A673 (cell line): ENCODE data around the gene CTU1. TPM values are rescaled to one million over a fixed set of nuclear protein-coding genes. Genes with fewer than 3 reads are reported as not detected.

Source experiments
- BruUV-seq: library from RNA; stranded (reverse); fragments of 400-500 nt; replicated peaks from 2 replicates; lab custom pipeline; 2021; lab: Mats Ljungman, UMichigan
- CTCF ChIA-PET: fragments of 300-600 bp; sonication (Branson Sonifier 250); formaldehyde crosslinking; loops from one replicate; lab custom pipeline; 2022; ENCODE audit warnings: antibody characterized with exemption; lab: Charles Lee
- POLR2A ChIA-PET: fragments of 300-600 bp; sonication (Branson Sonifier 250); formaldehyde crosslinking; loops from one replicate; lab custom pipeline; 2022; ENCODE audit warnings: antibody characterized with exemption; ENCODE audit not compliant: low non-redundant PET; lab: Charles Lee
- DNase-seq: peaks from one replicate; pipeline ENCODE4 v3.0.0-alpha.2; 2015; ENCODE audit warnings: low spot score
- H3K27ac ChIP-seq: fragments of 200-600 bp; sonication (generic); 2 replicates; pipeline ENCODE4 v1.5.1; 2016; ENCODE audit warnings: mixed run types, low read depth, mild to moderate bottlenecking, mixed read lengths, antibody characterized with exemption, low read length; ENCODE audit not compliant: poor library complexity, severe bottlenecking
- H3K27me3 ChIP-seq: fragments of 200-600 bp; sonication (generic); replicated peaks from 2 replicates; pipeline ENCODE4 v1.6.1; 2017; ENCODE audit warnings: mixed run types, low read depth, mild to moderate bottlenecking, mixed read lengths, antibody characterized with exemption, low read length; ENCODE audit not compliant: insufficient read depth, poor library complexity
- H3K36me3 ChIP-seq: fragments of 200-600 bp; sonication (generic); 2 replicates; pipeline ENCODE4 v1.6.1; 2016; ENCODE audit warnings: mixed run types, mild to moderate bottlenecking, mixed read lengths, antibody characterized with exemption, low read length; ENCODE audit not compliant: insufficient read depth, poor library complexity, severe bottlenecking
- H3K4me1 ChIP-seq: fragments of 200-600 bp; sonication (generic); 2 replicates; pipeline ENCODE4 v1.6.1; 2017; ENCODE audit warnings: mixed run types, mild to moderate bottlenecking, mixed read lengths, antibody characterized with exemption, low read length; ENCODE audit not compliant: insufficient read depth, poor library complexity, severe bottlenecking
- H3K4me3 ChIP-seq: fragments of 200-600 bp; sonication (generic); 2 replicates; pipeline ENCODE4 v1.5.1; 2016; ENCODE audit warnings: low read depth, mixed run types, mild to moderate bottlenecking, mixed read lengths, low read length; ENCODE audit not compliant: poor library complexity, severe bottlenecking
- H3K9me3 ChIP-seq: fragments of 200-600 bp; sonication (generic); 2 replicates; pipeline ENCODE4 v1.6.1; 2016; ENCODE audit warnings: mixed run types, low read depth, mild to moderate bottlenecking, mixed read lengths, antibody characterized with exemption, low read length; ENCODE audit not compliant: poor library complexity, severe bottlenecking
- EZH2 ChIP-seq: fragments of 200-600 bp; sonication (generic); IDR thresholded peaks from 2 replicates; pipeline ENCODE4 v1.6.1; 2017; ENCODE audit warnings: borderline replicate concordance, low read depth, mild to moderate bottlenecking, mixed read lengths, antibody characterized with exemption, low read length; ENCODE audit not compliant: poor library complexity, severe bottlenecking
- intact Hi-C: fragments of 100-400 bp; cut with micrococcal nuclease; formaldehyde crosslinking; loops from one replicate; pipeline ENCODE4 v1.10.0; 2022; ENCODE audit not compliant: unreplicated experiment
- total RNA-seq: library from RNA; stranded (reverse); gene quantifications from 2 replicates; pipeline ENCODE4 v1.2.3, GENCODE V29; 2021
- TF ChIP-seq, protein P1 (sequence below): fragments of 300-800, 200-600 bp; sonication (generic); conservative IDR thresholded peaks from 2 replicates; pipeline ENCODE4 v1.5.1; 2017; ENCODE audit warnings: low read depth, mild to moderate bottlenecking, antibody characterized with exemption, low read length, moderate library complexity, mixed read lengths

Gene CTU1
- total RNA-seq, 1 experiment from 2014 or later, result 13.4 TPM

GRCh38 chr19:51124216-51124615, 16.0 kb upstream of the CTU1 start:
- H3K27me3 ChIP-seq, result peaks cover 5% of the 10 kb centered on the region
- no peaks in the 10 kb centered on the region for H3K36me3 ChIP-seq
- intact Hi-C loops, result no loop called here
- TF ChIP-seq, protein P1, sequence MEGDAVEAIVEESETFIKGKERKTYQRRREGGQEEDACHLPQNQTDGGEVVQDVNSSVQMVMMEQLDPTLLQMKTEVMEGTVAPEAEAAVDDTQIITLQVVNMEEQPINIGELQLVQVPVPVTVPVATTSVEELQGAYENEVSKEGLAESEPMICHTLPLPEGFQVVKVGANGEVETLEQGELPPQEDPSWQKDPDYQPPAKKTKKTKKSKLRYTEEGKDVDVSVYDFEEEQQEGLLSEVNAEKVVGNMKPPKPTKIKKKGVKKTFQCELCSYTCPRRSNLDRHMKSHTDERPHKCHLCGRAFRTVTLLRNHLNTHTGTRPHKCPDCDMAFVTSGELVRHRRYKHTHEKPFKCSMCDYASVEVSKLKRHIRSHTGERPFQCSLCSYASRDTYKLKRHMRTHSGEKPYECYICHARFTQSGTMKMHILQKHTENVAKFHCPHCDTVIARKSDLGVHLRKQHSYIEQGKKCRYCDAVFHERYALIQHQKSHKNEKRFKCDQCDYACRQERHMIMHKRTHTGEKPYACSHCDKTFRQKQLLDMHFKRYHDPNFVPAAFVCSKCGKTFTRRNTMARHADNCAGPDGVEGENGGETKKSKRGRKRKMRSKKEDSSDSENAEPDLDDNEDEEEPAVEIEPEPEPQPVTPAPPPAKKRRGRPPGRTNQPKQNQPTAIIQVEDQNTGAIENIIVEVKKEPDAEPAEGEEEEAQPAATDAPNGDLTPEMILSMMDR, result no peak
- TF ChIP-seq EZH2, result no peak
- POLR2A ChIA-PET, result no interaction called here
- no peak for DNase-seq
- CTCF ChIA-PET, result no interaction called here
- BruUV-seq, result no TSS peak
- no peak overlapping the region for H3K27ac ChIP-seq
- no peaks in the 10 kb centered on the region for H3K9me3 ChIP-seq
- no peak overlapping the region for H3K4me3 ChIP-seq
- no peaks in the 10 kb centered on the region for H3K4me1 ChIP-seq

- BruUV-seq, result no TSS peak
- H3K27ac ChIP-seq, result no peak overlapping the region
- ChIA-PET POLR2A (no interaction called here), CTCF (no interaction called here)
- TF ChIP-seq, protein P1, result no peak
- TF ChIP-seq EZH2, result no peak
- peaks cover 5% of the 10 kb centered on the region for H3K27me3 ChIP-seq
- no peaks in the 10 kb centered on the region for H3K9me3 ChIP-seq
- no peaks in the 10 kb centered on the region for H3K4me1 ChIP-seq
- H3K36me3 ChIP-seq, result no peaks in the 10 kb centered on the region
- intact Hi-C loops, result no loop called here
- no peak for DNase-seq
- H3K4me3 ChIP-seq, result no peak overlapping the region
Observed at GRCh38 chr19:51123802-51124201, 15.6 kb upstream of the CTU1 start.

DNA sequence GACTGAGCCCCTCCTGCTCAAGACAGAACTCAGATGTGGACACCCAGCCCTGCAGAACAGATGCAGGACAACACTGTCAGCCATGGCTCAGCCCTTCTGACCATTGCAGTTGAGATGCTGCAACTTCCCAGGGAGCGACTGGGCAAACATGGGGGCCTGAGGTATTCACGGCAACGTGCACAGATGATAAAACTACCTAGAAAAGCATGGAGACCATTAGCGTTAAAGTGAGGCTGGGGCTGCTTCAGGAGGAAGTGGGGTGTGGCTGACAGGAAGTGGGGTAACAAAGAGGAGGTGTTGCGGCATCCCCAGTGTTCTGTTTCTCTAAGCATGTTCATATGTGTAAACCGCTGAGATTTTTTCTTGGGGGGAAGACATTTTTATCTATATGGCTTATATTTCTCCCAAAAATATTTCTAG, 15.2 kb upstream of the CTU1 start:
- no peaks in the 10 kb centered on the region for H3K9me3 ChIP-seq
- H3K27me3 ChIP-seq, result peaks cover 5% of the 10 kb centered on the region
- ChIA-PET CTCF (no interaction called here), POLR2A (no interaction called here)
- H3K4me3 ChIP-seq, result no peak overlapping the region
- intact Hi-C loops, result no loop called here
- no peak overlapping the region for H3K27ac ChIP-seq
- no peaks in the 10 kb centered on the region for H3K36me3 ChIP-seq
- no peaks in the 10 kb centered on the region for H3K4me1 ChIP-seq
- no peak for DNase-seq
- TF ChIP-seq EZH2, result no peak
- TF ChIP-seq, protein P1, result no peak
- BruUV-seq, result no TSS peak
